SU-DHL-6 (cell line): Measurements from ENCODE around the gene TLL2.

Source experiments
- CTCF ChIP-seq: fragments of 200-600 bp; sonication (generic); IDR thresholded peaks from one replicate; pipeline ENCODE4 v1.5.1; 2017; ENCODE audit warnings: antibody characterized with exemption, mild to moderate bottlenecking, low read length, moderate library complexity; ENCODE audit not compliant: insufficient read depth, poor library complexity, severe bottlenecking
- EZH2phosphoT487 ChIP-seq: fragments of 200-600 bp; sonication (generic), shearing (Covaris generic); conservative IDR thresholded peaks from 2 replicates; pipeline ENCODE4 v1.6.1; 2018; ENCODE audit warnings: mild to moderate bottlenecking, antibody characterized with exemption, low read length, moderate library complexity, mixed read lengths

DNA sequence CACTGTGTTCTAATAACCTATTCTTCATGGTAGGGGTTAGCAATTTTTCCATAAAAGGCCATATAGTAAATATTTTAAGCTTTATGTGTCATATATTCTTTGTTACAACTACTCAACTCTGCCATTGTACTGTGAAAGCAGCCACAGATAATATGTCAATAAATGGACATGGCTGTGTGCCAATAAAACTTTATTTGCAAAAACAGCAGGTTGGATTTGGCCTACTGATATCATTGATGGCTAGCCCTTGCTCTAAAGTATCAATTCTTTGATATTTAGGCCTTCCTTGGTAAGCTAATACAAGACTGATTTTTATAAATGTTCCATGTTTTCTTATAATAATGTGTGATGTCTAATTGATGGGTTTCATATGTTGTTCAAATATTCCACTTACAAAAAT, 77.7 kb downstream of the TLL2 start:
- no peak for TF ChIP-seq CTCF
- TF ChIP-seq EZH2phosphoT487, result no peak
